GM21423 (cell line): ENCODE data around the gene MATCAP1.

Experiments used
- ATAC-seq: cut with Tn5 transposase; IDR thresholded peaks from one replicate; pipeline ENCODE4 v1.9.1; 2021; ENCODE audit warnings: mild to moderate bottlenecking, moderate library complexity; ENCODE audit not compliant: unreplicated experiment

MATCAP1 gene

GRCh38 chr16:67144943-67145342 is 38.8 kb downstream of the MATCAP1 start:
- no peak for ATAC-seq

GRCh38 chr16:67142342-67142741 is 41.4 kb downstream of the MATCAP1 start:
- ATAC-seq, result no peak

GRCh38 chr16:67141391-67141790 is 42.4 kb downstream of the MATCAP1 start:
- ATAC-seq, result no peak

- no peak for ATAC-seq
Observed at GRCh38 chr16:67137605-67138004, 46.2 kb downstream of the MATCAP1 start.

- ATAC-seq, result no peak
Observed at GRCh38 chr16:67129422-67129821, 54.3 kb downstream of the MATCAP1 start.

- no peak for ATAC-seq
Observed at GRCh38 chr16:67128887-67129286, 54.9 kb downstream of the MATCAP1 start.

- ATAC-seq, result no peak
Observed at GRCh38 chr16:67128417-67128816, 55.3 kb downstream of the MATCAP1 start.
